ENCODE measurements around the gene PRMT6.
"Not testable (repeated sequence)": the region's sequence is repeated elsewhere in the genome, so short reads cannot be mapped to it uniquely, and the experiment has no call there.

The PRMT6 gene

DNA sequence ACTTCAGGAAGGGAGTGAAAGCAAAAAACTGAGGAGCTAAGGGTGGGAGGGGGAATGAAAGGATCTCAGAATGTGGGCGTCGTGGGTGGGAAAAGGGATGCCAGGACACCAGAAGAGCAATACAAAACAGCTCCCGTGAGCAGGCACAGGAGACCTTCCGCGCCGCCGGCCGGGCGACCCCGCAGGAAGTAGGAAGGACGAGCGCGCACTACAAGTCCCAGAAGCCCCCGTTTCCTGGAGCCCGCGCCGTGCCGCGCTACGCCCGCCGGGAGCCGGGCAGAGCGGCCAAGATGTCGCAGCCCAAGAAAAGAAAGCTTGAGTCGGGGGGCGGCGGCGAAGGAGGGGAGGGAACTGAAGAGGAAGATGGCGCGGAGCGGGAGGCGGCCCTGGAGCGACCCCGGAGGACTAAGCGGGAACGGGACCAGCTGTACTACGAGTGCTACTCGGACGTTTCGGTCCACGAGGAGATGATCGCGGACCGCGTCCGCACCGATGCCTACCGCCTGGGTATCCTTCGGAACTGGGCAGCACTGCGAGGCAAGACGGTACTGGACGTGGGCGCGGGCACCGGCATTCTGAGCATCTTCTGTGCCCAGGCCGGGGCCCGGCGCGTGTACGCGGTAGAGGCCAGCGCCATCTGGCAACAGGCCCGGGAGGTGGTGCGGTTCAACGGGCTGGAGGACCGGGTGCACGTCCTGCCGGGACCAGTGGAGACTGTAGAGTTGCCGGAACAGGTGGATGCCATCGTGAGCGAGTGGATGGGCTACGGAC, at the start of gene PRMT6:
PRMT6 (plus strand) TSS at position 249 of the 771 bp plus-strand sequence; CDS start at position 291, 42 bp downstream.
- DNase-seq, result peak; percentile 78

DNA sequence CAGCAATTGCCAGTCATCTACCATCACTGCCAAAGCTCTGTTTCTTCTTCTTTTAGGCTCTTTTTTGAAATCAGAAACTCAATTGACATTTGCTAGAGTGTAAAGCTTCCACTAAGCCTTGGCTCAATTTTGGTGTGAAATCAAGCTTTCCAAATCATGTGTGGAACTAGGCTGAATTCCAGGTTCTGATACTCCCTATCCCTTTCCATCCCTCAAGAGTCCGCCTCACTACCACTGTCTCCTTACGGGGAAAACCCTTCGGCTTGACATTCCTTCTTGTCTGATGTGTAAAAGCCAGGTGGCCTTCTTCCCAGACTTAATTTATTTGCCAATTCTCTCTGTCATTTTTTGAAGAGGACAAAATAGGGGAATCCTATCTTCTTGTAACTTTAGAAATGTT, 47.2 kb upstream of the PRMT6 start:
- peak; percentile 31 for DNase-seq

DNA sequence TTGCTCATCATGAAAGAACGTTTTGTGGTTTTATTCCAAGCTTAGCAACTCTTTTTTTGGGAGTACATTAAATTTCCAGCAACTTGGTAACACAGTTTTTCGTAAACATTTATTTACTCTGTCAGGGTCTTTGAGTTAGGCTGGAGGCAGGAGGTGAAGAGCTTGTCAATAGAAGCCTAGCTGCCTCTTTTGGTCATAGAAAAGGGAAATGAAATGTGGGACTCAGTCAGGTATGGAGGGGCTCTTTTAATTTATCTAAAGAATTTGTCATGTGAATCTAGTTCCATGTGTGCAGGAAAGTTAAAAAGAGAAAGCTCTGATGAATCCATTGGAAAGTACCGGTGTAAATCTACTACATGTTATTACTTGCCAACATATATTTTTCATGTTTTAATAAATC, 45.9 kb upstream of the PRMT6 start:
- DNase-seq, result no peak

DNA sequence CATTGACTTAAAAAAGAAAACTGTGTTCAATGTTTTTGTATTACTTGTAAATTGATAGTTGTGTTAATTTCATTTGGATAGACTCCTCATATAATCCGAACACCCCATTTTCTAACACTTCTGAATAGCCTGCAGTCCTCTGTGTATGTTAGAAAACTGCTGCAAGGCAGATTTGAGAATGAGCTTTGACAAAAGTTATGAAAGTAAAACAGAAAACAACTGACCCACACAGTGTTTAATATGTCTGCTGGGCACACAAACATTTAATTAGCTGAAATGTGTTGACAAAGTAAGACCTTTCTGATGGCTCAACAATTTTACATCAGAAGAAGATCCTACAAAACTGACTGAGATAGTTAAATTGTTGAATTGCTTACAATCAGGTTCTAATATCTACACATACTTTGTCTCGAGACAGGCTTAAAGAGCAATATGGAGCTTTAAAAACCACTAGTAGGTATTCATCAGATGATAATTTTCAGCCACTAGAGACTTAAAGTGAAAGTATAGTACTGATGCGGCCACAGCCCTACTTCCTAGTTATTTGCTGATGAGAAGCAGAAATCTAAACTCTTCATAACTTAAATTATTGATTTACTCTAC, 40.0 kb upstream of the PRMT6 start:
- DNase-seq, result no peak

DNA sequence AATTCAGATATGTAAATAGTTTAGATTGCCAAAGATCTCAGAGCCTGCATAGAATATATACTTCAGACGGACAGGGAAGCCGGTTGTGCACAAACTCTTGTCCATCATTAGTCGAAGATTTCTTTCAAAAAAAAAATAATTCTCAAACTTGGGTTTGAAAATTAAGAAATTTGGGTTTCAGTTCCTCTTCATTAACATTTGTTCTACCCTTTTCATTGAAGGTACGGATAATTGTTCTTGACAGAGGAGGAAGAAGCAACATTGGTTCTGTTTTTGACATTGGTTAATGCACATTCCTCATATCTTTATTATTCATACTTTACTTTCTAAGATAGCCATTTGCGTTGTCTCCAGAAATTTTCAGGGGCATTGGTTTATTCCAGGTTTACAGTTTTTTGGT, 38.0 kb upstream of the PRMT6 start:
- no peak for DNase-seq

DNA sequence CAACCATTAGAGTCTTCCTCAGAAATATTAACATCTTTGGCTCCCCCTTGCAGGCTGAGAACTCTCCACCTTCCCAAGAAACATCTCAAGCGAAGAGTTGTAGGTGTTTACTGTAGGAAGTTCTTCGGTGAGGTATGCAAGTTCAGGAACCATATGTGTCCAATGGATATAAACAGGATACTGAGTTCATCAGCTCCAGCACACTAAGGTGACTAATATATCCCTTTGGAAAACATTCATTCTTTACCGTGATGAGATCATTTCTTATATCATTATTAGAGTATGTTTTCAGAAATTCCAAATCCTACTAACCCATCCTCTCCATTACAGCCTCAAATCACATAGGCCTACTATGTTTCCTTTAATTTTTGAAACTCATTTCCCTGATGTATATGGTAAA, 37.3 kb upstream of the PRMT6 start:
- peak; percentile 58 for DNase-seq

DNA sequence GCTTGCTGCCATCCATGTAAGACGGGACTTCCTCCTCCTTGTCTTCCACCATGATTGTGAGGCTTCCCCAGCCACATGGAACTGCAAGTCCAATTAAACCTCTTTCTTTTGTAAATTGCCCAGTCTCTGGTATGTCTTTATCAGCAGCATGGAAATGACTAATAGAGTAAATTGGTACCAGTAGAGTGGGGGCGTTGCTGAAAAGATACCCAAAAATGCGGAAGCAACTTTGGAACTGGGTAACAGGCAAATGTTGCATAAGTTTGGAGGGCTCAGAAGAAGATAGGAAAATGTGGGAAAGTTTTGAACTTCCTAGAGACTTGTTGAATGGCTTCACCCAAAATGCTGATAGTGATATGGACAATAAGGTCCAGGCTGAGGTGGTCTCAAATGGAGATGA, 17.6 kb upstream of the PRMT6 start:
- DNase-seq, result not testable (repeated sequence)

DNA sequence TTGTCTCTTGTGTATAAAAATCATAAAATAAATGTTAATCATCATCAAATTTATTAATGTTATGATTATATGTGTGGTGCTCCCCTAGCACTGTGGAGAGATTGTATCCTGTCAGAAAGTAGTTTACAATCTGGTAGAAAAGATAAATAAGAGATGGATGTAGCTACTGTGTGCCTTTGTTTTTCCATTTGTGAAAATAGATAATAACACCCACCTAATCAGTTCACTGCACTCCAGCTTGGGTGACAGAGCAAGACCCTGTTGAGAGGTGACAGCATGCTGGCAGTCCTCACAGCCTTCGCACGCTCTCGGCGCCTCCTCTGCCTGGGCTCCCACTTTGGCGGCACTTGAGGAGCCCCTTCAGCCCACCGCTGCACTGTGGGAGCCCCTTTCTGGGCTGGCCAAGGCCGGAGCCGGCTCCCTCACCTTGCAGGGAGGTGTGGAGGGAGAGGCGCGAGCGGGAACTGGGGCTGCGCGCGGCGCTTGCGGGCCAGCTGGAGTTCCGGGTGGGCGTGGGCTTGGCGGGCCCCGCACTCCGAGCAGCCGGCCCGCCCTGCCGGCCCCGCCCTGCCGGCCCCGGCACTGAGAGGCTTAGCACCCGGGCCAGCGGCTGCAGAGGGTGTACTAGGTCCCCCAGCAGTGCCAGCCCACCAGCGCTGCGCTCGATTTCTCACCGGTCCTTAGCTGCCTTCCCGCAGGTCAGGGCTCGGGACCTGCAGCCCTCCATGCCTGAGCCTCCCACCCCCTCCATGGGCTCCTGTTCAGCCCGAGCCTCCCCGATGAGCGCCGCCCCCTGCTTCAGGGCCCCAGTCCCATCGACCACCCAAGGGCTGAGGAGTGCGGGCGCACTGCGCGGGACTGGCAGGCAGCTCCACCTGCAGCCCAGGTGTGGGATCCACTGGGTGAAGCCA, 11.9 kb upstream of the PRMT6 start:
- DNase-seq, result not testable (repeated sequence)

DNA sequence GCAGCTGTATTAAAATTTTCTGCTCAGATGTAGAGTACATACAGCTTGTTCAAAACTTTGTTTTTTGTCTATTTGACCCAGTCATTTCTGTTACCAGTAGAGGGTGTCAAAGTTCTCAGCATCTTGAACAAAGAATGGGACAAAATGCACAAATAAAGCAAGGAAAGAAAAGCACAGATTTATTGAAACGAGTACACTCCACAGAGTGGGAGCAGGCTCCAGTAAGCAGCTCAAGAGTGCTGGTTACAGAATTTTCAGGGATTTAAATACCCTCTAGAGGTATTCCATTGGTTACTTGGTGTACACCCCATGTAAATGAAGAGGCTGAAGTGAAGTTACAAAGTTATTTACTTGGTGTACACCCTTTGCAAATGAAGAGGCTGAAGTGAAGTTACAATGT, 8.9 kb upstream of the PRMT6 start:
- DNase-seq, result no peak

DNA sequence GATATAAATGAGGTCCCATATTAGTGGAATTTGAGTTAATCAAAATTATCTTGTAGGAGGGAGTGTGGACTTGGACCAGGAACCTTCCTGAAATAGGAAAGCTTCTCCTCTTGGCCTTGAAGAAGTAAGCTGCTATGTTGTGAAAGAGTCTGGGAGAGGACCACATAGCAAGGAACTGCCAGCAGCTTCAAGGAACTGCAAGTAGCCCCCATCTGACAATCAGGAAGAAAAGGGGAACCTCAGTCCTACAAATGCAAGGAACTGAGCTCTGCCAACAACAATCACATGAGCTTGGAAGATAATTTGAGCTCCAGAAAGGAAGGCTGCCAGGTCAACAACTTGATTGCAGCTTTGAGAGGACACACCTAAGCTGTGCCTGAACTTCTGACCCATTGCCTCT, 8.2 kb upstream of the PRMT6 start:
- no peak for DNase-seq

DNA sequence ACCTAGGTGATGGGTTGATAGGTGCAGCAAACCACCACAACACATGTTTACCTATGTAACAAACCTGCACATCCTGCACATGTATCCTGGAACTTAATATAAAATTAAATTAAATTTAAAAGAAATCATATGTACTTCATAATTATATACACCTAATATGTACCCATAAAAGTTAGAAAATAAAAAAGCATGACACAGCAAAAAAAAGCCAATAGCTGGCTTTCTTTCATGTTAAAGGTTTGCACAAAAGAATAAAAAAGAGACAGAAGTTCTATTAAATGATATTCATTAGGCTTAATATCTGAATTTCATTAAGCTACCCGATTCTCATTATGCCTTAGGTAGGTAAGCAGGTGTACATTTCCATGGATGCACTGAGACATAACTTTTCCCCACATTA, 5.2 kb upstream of the PRMT6 start:
- DNase-seq, result no peak

DNA sequence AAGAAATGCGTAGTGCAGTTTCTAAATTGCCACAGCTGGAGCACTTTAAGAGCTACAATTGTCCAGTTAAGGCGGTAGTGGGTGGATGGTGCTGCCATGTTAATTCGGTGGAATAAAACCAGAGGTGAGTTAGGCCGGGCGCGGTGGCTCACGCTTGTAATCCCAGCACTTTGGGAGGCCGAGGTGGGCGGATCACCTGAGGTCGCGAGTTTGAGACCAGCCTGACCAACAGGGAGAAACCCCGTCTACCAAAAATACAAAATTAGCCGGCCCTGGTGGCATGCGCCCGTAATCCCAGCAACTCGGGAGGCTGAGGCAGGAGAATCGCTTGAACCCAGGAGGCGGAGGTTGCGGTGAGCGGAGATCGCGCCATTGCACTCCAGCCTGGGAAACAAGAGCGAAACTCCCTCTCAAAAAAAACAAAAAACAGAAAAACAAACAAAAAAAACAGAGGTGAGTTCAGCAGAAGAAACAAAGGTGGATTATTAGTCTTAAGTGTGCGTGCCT, 502 bp upstream of the PRMT6 start:
- not testable (repeated sequence) for DNase-seq

DNA sequence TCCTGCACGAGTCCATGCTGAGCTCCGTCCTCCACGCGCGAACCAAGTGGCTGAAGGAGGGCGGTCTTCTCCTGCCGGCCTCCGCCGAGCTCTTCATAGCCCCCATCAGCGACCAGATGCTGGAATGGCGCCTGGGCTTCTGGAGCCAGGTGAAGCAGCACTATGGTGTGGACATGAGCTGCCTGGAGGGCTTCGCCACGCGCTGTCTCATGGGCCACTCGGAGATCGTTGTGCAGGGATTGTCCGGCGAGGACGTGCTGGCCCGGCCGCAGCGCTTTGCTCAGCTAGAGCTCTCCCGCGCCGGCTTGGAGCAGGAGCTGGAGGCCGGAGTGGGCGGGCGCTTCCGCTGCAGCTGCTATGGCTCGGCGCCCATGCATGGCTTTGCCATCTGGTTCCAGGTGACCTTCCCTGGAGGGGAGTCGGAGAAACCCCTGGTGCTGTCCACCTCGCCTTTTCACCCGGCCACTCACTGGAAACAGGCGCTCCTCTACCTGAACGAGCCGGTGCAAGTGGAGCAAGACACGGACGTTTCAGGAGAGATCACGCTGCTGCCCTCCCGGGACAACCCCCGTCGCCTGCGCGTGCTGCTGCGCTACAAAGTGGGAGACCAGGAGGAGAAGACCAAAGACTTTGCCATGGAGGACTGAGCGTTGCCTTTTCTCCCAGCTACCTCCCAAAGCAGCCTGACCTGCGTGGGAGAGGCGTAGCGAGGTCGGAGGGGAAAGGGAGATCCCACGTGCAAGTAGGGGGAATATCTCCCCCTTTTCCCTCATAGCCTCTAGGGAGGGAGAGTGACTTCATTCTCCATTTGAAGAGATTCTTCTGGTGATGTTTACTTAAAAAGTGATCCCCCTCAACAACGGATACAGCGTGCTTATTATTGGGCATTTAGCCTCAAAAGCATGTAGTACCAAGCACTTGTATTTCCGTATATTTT, 991 bp downstream of the PRMT6 start:
- DNase-seq, result peak; percentile 44

DNA sequence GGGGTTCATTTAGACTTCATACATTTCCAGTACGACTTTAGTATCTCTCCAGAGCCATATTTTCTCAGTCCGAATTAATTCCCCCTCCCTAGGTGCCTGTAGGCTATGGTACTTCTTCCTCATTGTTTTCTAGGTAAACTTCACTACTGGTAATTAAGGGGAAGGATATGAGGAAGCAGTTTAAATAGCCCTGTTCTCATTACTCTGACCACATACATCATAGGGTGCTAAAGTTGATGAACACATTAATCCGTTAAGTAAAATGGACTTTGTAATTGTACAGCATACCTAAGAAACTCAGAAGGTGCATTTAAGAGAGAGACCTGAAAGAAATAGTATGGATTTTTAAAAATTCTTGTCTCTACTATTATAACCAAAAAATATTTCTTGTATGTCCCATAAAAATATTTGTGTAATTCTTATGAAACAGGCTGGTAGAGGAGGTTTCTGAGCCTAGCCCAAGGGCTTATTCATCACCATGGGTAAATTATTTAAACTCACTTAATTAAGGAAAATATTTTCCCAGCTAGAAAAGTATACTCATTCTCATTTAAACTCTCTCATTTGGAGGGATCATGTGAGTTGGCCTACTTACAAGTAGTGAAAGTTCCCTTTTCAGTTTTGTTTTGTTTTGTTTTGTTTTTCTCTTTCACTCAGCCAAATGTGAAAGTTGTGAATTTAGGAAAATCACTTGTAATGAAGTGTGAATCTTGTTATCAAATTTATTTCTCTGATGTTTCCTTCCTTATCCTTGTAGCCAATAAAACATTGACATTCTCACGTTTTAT, 2.0 kb downstream of the PRMT6 start:
- no peak for DNase-seq

DNA sequence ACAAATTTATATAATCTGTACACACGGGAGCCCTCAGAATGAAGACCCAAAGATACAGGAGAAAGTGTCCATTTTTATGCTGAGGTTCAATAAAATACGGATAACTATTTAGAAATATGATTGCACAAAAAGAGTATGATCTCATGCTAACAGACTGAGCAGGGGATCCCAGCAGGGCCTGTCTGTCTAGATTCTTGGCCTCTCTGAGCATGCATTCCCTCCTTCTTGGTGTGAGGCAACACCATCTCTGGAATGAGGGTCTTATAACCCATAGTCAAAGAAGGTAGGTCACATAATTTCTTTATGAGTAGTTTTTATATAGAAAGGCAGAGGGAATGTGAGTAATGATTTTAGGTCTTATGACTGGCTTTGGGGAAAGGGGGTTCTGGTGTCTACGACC, 5.4 kb downstream of the PRMT6 start:
- peak; percentile 11 for DNase-seq

DNA sequence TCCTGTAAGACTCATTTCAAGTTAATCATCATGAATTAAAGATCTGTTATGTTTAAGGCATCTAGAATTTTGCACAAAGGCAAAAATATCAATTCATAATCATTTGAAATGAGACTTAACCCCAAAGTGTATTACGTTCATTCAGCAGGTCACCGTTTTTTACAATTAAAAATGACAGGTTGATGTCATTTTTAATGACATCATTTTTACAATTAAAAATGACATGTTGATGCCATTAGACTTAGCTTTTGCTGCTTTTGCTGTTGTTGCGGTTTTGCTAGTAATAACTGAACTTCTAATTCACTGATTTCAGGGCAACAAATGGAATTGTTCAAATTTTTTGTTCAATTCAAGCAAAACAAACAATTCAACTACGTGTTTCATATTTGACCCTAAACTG, 17.0 kb downstream of the PRMT6 start:
- no peak for DNase-seq

DNA sequence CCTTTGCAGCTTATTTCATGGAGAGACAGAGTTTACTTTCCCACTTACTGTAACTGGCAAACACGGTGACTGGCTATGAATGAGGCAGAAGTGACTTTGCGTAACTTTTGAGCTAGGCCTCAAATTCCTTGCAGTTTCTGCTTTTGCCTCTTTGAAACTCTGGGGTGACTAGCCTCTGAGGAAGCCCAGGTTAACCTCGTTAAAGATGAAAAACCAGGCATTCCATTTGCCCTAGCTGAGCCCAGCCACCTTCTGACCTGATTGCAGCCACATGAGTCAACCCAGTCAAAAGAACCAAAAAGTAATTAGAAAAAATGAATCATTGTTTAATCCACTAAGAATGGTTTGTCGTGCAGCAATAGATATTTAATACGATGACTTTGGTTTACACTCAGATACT, 20.4 kb downstream of the PRMT6 start:
- DNase-seq, result peak; percentile 84

DNA sequence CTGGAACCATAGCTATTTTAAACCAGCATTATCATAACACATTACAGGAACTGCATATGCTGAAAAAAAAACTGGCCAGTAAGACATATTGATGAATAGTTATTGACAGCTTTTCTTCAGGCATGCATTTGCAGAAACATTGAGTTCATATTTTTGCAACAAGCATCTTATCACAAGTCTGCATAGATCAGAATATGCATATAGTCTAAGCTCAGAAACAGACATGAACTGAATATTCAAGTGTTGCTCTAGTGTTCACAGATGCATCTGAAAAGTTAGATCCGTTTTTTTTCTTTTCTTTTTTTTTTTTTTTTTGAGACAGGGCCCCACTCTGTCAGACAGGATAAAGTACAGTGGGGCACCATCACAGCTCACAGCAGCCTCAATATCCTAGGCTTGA, 22.8 kb downstream of the PRMT6 start:
- no peak for DNase-seq

DNA sequence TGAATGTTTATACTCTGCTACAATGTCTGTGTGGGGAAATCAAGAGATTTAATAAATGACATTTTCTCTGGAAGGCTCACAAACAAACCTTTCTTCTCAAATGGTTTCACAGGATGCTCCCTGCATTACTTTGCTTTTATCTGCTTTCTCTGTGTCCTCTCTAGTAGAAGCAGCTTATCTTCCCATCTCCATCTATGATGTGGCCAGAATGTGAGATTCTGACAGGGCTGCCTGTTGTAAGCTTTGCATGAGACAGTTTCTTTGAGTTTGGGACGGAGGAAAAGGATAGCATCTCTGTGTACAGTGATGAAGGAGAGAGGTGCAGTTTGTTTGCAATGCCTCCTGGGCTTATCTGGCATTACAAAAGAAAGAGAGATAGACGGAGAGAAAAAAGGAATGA, 24.6 kb downstream of the PRMT6 start:
- no peak for DNase-seq

DNA sequence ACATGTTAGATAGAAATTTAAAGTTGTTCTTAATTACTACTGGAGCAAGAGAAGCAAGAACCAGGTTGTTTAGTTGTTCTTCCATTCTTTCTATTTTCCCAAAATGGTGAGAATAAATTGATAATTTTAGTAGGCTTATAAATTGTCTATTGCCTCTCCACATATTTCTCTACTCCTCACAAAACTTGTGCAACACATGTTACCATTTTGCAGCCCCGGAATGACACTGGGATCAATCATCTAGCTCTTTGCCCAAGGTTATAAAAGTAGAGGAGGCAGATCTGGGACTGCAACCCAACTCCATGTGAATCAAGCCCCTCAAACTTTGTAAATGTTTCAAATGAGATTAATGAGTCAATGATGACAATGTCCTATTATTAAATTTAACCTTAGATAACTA, 34.9 kb downstream of the PRMT6 start:
- no peak for DNase-seq

DNA sequence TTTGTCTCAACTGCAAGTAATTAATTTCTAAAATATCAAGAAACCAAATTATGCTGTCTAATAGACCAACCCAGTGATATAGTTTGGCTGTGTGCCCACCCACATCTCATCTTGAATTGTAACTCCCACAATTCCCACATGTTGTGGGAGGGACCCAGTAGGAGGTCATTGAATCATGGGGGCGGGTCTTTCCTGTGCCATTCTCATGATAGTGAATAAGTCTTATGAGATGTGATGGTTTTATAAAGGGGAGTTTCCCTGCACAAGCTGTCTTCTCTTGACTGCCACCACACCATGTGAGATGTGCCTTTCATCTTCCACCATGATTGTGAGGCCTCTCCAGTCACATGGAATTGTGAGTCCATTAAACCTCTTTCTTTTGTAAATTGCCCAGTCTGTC, 36.9 kb downstream of the PRMT6 start:
- peak; percentile 20 for DNase-seq

DNA sequence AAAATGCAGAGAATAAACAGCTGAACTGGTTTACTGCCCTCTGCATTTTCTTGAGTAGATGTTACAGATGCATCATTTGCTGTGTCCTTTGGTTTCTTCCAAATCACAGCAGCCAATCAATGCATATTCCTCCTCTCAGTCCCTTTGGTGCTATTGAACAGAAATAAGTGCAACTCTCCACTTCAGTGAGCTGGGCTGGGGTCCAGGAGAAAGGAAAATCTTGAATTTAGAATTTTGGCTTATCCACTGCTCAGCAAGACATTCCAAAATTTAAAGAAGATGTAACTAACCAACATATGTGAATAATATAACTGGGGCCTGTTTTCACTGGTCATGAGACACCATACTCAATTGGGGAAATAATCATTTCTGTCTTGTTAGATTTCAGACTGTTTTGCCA, 39.2 kb downstream of the PRMT6 start:
- DNase-seq, result no peak

Measured in fibroblast of upper back skin (primary cell).